Tibial artery (tissue), 4 donors: ENCODE data around the gene SYT7.

Source experiments
- DNase-seq, 2 donors: peaks; one replicate each; pipeline ENCODE4 v3.0.0-alpha.2; 2019
- H3K27ac ChIP-seq, 2 donors: fragments of 200-600 bp; sonication (generic) in 1 of 2; 1 replicate in 1 of 2; 2 replicates in 1 of 2; pipeline ENCODE4 v1.5.1; 2018 to 2019; ENCODE audit warnings: mild to moderate bottlenecking in 1 of 2
- H3K27me3 ChIP-seq, 2 donors: fragments of 200-600 bp; sonication (generic) in 1 of 2; one replicate each; pipeline versions ENCODE4 v1.5.1 to v1.6.0; 2016 to 2019
- H3K36me3 ChIP-seq, 3 donors: fragments of 200-600 bp; sonication (generic) in 2 of 3; one replicate each; pipeline ENCODE4 v1.5.1; 2016 to 2019; ENCODE audit warnings: mild to moderate bottlenecking in 2 of 3
- H3K4me1 ChIP-seq, 4 donors: fragments of 200-600 bp; sonication (generic) in 2 of 4; 1 replicate in 3 of 4; 2 replicates in 1 of 4; pipeline ENCODE4 v1.5.1; 2016 to 2019
- H3K4me3 ChIP-seq, 2 donors: fragments of 200-600 bp; sonication (generic) in 1 of 2; 1 replicate in 1 of 2; 2 replicates in 1 of 2; pipeline ENCODE4 v1.5.1; 2018 to 2019; ENCODE audit warnings: mild to moderate bottlenecking in 2 of 2
- H3K9me3 ChIP-seq, 3 donors: fragments of 200-600 bp; sonication (generic) in 1 of 3; one replicate each; pipeline ENCODE4 v1.5.1; 2016 to 2019
- CTCF ChIP-seq, 2 experiments: fragments of 200-600 bp in 1 of 2; fragments of 450-650 bp in 1 of 2; IDR thresholded peaks; one replicate each; pipeline ENCODE4 v1.5.1; 2017 to 2019; ENCODE audit warnings: antibody characterized with exemption in 2 of 2, mild to moderate bottlenecking in 1 of 2, moderate library complexity in 1 of 2
- intact Hi-C: fragments of 100-400 bp; cut with DNase I; formaldehyde crosslinking; loops from one replicate; pipeline ENCODE4 v1.15.0; 2023; ENCODE audit warnings: low total_unique reads

SYT7 gene

GRCh38 chr11:61555051-61555969 is 25.6 kb downstream of the SYT7 start:
- no peak overlapping the region for H3K4me3 ChIP-seq
- no peak for TF ChIP-seq CTCF (IDR thresholded peaks at IDR 0.05)
- DNase-seq = no peak
- no peaks in the 10 kb centered on the region for H3K9me3 ChIP-seq
- intact Hi-C loops = no loop called here
- no peak overlapping the region for H3K27ac ChIP-seq
- peaks cover 0 to 16% (median 10%) of the 10 kb centered on the region in 4 donors for H3K4me1 ChIP-seq
- H3K36me3 ChIP-seq = no peaks in the 10 kb centered on the region
- H3K27me3 ChIP-seq = peaks cover 0 to 96% of the 10 kb centered on the region in 2 donors

GRCh38 chr11:61554172-61554988 is 26.5 kb downstream of the SYT7 start:
- peaks cover 0 to 16% (median 10%) of the 10 kb centered on the region in 4 donors for H3K4me1 ChIP-seq
- intact Hi-C loops = no loop called here
- H3K4me3 ChIP-seq = no peak overlapping the region
- no peak overlapping the region for H3K27ac ChIP-seq
- H3K9me3 ChIP-seq = no peaks in the 10 kb centered on the region
- no peaks in the 10 kb centered on the region for H3K36me3 ChIP-seq
- DNase-seq = no peak
- no peak for TF ChIP-seq CTCF (IDR thresholded peaks at IDR 0.05)
- peaks cover 0 to 96% of the 10 kb centered on the region in 2 donors for H3K27me3 ChIP-seq

GRCh38 chr11:61553373-61554171 is 27.3 kb downstream of the SYT7 start:
- Histone ChIP-seq H3K36me3 (no peaks in the 10 kb centered on the region), H3K4me3 (no peak overlapping the region), H3K4me1 (peaks cover 0 to 16% (median 10%) of the 10 kb centered on the region in 4 donors), H3K27ac (no peak overlapping the region), H3K27me3 (peaks cover 0 to 97% of the 10 kb centered on the region in 2 donors), H3K9me3 (no peaks in the 10 kb centered on the region)
- TF ChIP-seq CTCF (IDR thresholded peaks at IDR 0.05) = no peak
- intact Hi-C loops = no loop called here
- DNase-seq = no peak

- no peak for TF ChIP-seq CTCF (IDR thresholded peaks at IDR 0.05)
- H3K4me1 ChIP-seq = peaks cover 0 to 16% (median 10%) of the 10 kb centered on the region in 4 donors
- intact Hi-C loops = no loop called here
- no peaks in the 10 kb centered on the region for H3K9me3 ChIP-seq
- no peak overlapping the region for H3K27ac ChIP-seq
- no peak overlapping the region for H3K4me3 ChIP-seq
- no peaks in the 10 kb centered on the region for H3K36me3 ChIP-seq
- H3K27me3 ChIP-seq = peaks cover 0 to 99% of the 10 kb centered on the region in 2 donors
- DNase-seq = no peak
Measured at GRCh38 chr11:61552108-61552635, 28.7 kb downstream of the SYT7 start.

- no peak for DNase-seq
- Histone ChIP-seq H3K36me3 (no peaks in the 10 kb centered on the region), H3K27ac (no peak overlapping the region), H3K9me3 (no peaks in the 10 kb centered on the region), H3K27me3 (peaks cover 0 to 99% of the 10 kb centered on the region in 2 donors), H3K4me1 (peaks cover 0 to 16% (median 10%) of the 10 kb centered on the region in 4 donors), H3K4me3 (no peak overlapping the region)
- intact Hi-C loops = no loop called here
- no peak for TF ChIP-seq CTCF (IDR thresholded peaks at IDR 0.05)
Measured at GRCh38 chr11:61551634-61552033, 29.2 kb downstream of the SYT7 start.
